SK-N-SH (cell line): ENCODE data around the gene ZCCHC2. TPM values are rescaled to one million over a fixed set of nuclear protein-coding genes. Genes with fewer than 3 reads are reported as not detected.

Experiments used
- CTCF ChIA-PET: fragments of 300-600, 350-600 bp; formaldehyde crosslinking; extraction: SDS; loops from one replicate; lab custom pipeline; 2021; lab: Yijun Ruan, JAX
- POLR2A ChIA-PET: fragments of 350-600 bp; sonication (Branson Sonifier 250); formaldehyde crosslinking; extraction: SDS; loops from one replicate; lab custom pipeline; 2020; ENCODE audit warnings: antibody characterized with exemption, inconsistent platforms; lab: Yijun Ruan, JAX
- DNase-seq: peaks from one replicate; pipeline ENCODE4 v3.0.0; 2012
- H2AFZ ChIP-seq: fragments of 200-600 bp; sonication (generic); 2 replicates; pipeline ENCODE4 v1.8.1; 2016; ENCODE audit warnings: antibody characterized with exemption, mild to moderate bottlenecking, low read depth
- H3F3A ChIP-seq: fragments of 200-600 bp; sonication (generic); replicated peaks from 2 replicates; pipeline ENCODE3; 2016; ENCODE audit warnings: antibody characterized with exemption, mild to moderate bottlenecking; ENCODE audit not compliant: insufficient read depth
- H3K27ac ChIP-seq, 2 experiments: fragments of 200-500 bp in 1 of 2; fragments of 200-600 bp in 1 of 2; sonication (Bioruptor generic) in 1 of 2; sonication (generic), shearing (Covaris generic) in 1 of 2; 2 replicates each; pipeline versions ENCODE4 v1.5.1 to v1.6.1; 2014 to 2016; ENCODE audit warnings: low read depth in 2 of 2, inconsistent platforms in 1 of 2, low read length in 1 of 2, mild to moderate bottlenecking in 1 of 2, mixed read lengths in 1 of 2
- H3K27me3 ChIP-seq: fragments of 200-600 bp; sonication (generic), shearing (Covaris generic); 2 replicates; pipeline ENCODE4 v1.6.1; 2016; ENCODE audit warnings: mixed run types; ENCODE audit not compliant: insufficient read depth
- H3K36me3 ChIP-seq, 2 experiments: fragments of 200-500 bp in 1 of 2; fragments of 200-600 bp in 1 of 2; sonication (Bioruptor generic) in 1 of 2; sonication (generic) in 1 of 2; replicated peaks in 1 of 2; 2 replicates each; pipeline versions ENCODE3 to v1.5.1; 2014 to 2016; ENCODE audit warnings: low read length in 1 of 2, mild to moderate bottlenecking in 1 of 2; ENCODE audit not compliant: insufficient read depth in 2 of 2, control insufficient read depth in 1 of 2
- H3K4me1 ChIP-seq, 2 experiments: fragments of 200-500 bp in 1 of 2; fragments of 200-600 bp in 1 of 2; sonication (Bioruptor generic) in 1 of 2; sonication (generic), shearing (Covaris generic) in 1 of 2; 2 replicates each; pipeline versions ENCODE4 v1.5.1 to v1.6.1; 2014 to 2016; ENCODE audit warnings: low read depth in 1 of 2, low read length in 1 of 2, mixed run types in 1 of 2; ENCODE audit not compliant: insufficient read depth in 2 of 2, control insufficient read depth in 1 of 2
- H3K4me2 ChIP-seq: fragments of 200-600 bp; sonication (generic), shearing (Covaris generic); 2 replicates; pipeline ENCODE4 v1.6.1; 2017; ENCODE audit warnings: mixed run types
- H3K4me3 ChIP-seq, 2 experiments: fragments of 200-500 bp in 1 of 2; fragments of 200-600 bp in 1 of 2; sonication (Bioruptor generic) in 1 of 2; sonication (generic), shearing (Covaris generic) in 1 of 2; 2 replicates each; pipeline versions ENCODE4 v1.5.1 to v1.8.1; 2014 to 2016; ENCODE audit warnings: low read depth in 2 of 2, inconsistent platforms in 1 of 2, low read length in 1 of 2, mild to moderate bottlenecking in 1 of 2, mixed read lengths in 1 of 2, moderate library complexity in 1 of 2
- H3K79me2 ChIP-seq: fragments of 200-600 bp; sonication (generic); 2 replicates; pipeline ENCODE4 v1.8.1; 2017; ENCODE audit warnings: mild to moderate bottlenecking; ENCODE audit not compliant: insufficient read depth
- H3K9ac ChIP-seq: fragments of 200-600 bp; sonication (generic); 2 replicates; pipeline ENCODE4 v1.6.1; 2017; ENCODE audit warnings: mixed run types
- H3K9me2 ChIP-seq: fragments of 200-600 bp; sonication (generic); 2 replicates; pipeline ENCODE4 v1.6.1; 2017; ENCODE audit warnings: mixed run types
- H3K9me3 ChIP-seq: fragments of 200-600 bp; sonication (generic); 2 replicates; pipeline ENCODE4 v1.6.1; 2017; ENCODE audit warnings: mixed run types, mild to moderate bottlenecking, moderate library complexity
- H4K20me1 ChIP-seq: fragments of 200-600 bp; sonication (generic); 2 replicates; pipeline ENCODE4 v1.6.1; 2017; ENCODE audit warnings: mild to moderate bottlenecking, mixed run types; ENCODE audit not compliant: insufficient read depth
- CTCF ChIP-seq: fragments of 200-600 bp; sonication (generic); IDR thresholded peaks from 2 replicates; pipeline ENCODE4 v1.6.1; 2017; ENCODE audit warnings: antibody characterized with exemption, mild to moderate bottlenecking, moderate library complexity
- EP300 ChIP-seq, 2 experiments: IDR thresholded peaks; 2 replicates each; pipeline versions ENCODE4 v1.4.0 to v1.6.1; 2012; ENCODE audit warnings: borderline replicate concordance in 1 of 2, low read depth in 1 of 2, low read length in 1 of 2
- FOSL2 ChIP-seq: IDR thresholded peaks from 2 replicates; pipeline ENCODE4 v1.4.0; 2012; ENCODE audit warnings: low read depth, mild to moderate bottlenecking, moderate library complexity, borderline replicate concordance
- FOXJ3 ChIP-seq: sonication (generic); formaldehyde crosslinking; IDR thresholded peaks from 2 replicates; pipeline ENCODE4 v1.5.1; 2020; ENCODE audit warnings: mild to moderate bottlenecking, missing genetic modification reagents
- FOXM1 ChIP-seq: IDR thresholded peaks from 2 replicates; pipeline ENCODE4 v1.4.0; 2012; ENCODE audit warnings: low read depth, mild to moderate bottlenecking
- GATA2 ChIP-seq: sonication (generic); formaldehyde crosslinking; IDR thresholded peaks from 2 replicates; pipeline ENCODE4 v1.5.0; 2020; ENCODE audit warnings: mild to moderate bottlenecking, missing genetic modification reagents
- JUND ChIP-seq: IDR thresholded peaks from 2 replicates; pipeline ENCODE4 v1.4.0; 2012
- NRF1 ChIP-seq: IDR thresholded peaks from 2 replicates; pipeline ENCODE4 v1.6.1; 2012; ENCODE audit warnings: low read depth, mild to moderate bottlenecking, low read length
- RXRA ChIP-seq: IDR thresholded peaks from 2 replicates; pipeline ENCODE4 v1.4.0; 2012; ENCODE audit warnings: low read depth, mild to moderate bottlenecking, borderline replicate concordance
- SIN3A ChIP-seq: IDR thresholded peaks from 2 replicates; pipeline ENCODE4 v1.6.1; 2012; ENCODE audit warnings: low read depth, mild to moderate bottlenecking, low read length, moderate library complexity, borderline replicate concordance
- TAF1 ChIP-seq: IDR thresholded peaks from 2 replicates; pipeline ENCODE4 v1.6.1; 2012; ENCODE audit warnings: low read depth, mild to moderate bottlenecking, low read length, moderate library complexity, borderline replicate concordance
- WGBS: methylation state at CpG from one replicate; pipeline ENCODE4 v1.1.6; 2017; ENCODE audit warnings: low lambda C conversion rate; 5-methylcytosine and 5-hydroxymethylcytosine counted together
- polyA plus RNA-seq, 3 experiments: library from polyadenylated mRNA; depleted of rRNA; stranded (reverse); fragments of >200 nt; gene quantifications; 2 replicates each; pipeline ENCODE4 v1.2.3, GENCODE V29; 2012
- TF ChIP-seq, protein P1 (sequence below): IDR thresholded peaks from 2 replicates; pipeline ENCODE4 v1.6.1; 2012; ENCODE audit warnings: mild to moderate bottlenecking, low read depth, low read length, moderate library complexity

Gene ZCCHC2
- polyA plus RNA-seq, 1 of the 3 experiments (the other 2 are of a cell fraction): 7.3 TPM

- H3K79me2 ChIP-seq: no peaks in the 10 kb centered on the region
- H4K20me1 ChIP-seq: no peaks in the 10 kb centered on the region
- no peak overlapping the region for H2AFZ ChIP-seq
- no peak overlapping the region for H3K27ac ChIP-seq
- no peak overlapping the region for H3K4me2 ChIP-seq
- H3K9me3 ChIP-seq: peaks cover 9% of the 10 kb centered on the region; the same call in 1 of the 2 replicates
- ChIA-PET POLR2A (no interaction called here), CTCF (interaction anchor here (1.3 kb wide), 1 partner anchor 40 kb away, joined by 3 read pairs; no protein-coding TSS in a partner anchor)
- no peak overlapping the region for H3K4me3 ChIP-seq
- H3K27me3 ChIP-seq: peaks cover 7% of the 10 kb centered on the region; the same call in 1 of the 2 replicates
- no peaks in the 10 kb centered on the region for H3K9me2 ChIP-seq
- DNase-seq: no peak
- H3K9ac ChIP-seq: no peak overlapping the region
- H3K36me3 ChIP-seq: no peaks in the 10 kb centered on the region
- TF ChIP-seq GATA2 (CRISPR knock-in tag) (no peak), RXRA (no peak), FOXM1 (no peak), NRF1 (no peak), FOXJ3 (no peak), JUND (no peak)
- TF ChIP-seq, protein P1, sequence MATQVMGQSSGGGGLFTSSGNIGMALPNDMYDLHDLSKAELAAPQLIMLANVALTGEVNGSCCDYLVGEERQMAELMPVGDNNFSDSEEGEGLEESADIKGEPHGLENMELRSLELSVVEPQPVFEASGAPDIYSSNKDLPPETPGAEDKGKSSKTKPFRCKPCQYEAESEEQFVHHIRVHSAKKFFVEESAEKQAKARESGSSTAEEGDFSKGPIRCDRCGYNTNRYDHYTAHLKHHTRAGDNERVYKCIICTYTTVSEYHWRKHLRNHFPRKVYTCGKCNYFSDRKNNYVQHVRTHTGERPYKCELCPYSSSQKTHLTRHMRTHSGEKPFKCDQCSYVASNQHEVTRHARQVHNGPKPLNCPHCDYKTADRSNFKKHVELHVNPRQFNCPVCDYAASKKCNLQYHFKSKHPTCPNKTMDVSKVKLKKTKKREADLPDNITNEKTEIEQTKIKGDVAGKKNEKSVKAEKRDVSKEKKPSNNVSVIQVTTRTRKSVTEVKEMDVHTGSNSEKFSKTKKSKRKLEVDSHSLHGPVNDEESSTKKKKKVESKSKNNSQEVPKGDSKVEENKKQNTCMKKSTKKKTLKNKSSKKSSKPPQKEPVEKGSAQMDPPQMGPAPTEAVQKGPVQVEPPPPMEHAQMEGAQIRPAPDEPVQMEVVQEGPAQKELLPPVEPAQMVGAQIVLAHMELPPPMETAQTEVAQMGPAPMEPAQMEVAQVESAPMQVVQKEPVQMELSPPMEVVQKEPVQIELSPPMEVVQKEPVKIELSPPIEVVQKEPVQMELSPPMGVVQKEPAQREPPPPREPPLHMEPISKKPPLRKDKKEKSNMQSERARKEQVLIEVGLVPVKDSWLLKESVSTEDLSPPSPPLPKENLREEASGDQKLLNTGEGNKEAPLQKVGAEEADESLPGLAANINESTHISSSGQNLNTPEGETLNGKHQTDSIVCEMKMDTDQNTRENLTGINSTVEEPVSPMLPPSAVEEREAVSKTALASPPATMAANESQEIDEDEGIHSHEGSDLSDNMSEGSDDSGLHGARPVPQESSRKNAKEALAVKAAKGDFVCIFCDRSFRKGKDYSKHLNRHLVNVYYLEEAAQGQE: no peak
- H3F3A ChIP-seq: peaks cover 1% of the 10 kb centered on the region
- H3K4me1 ChIP-seq: peaks cover 0 to 1% of the 10 kb centered on the region in 2 experiments; a peak in 1 of 4 replicates
These were observed 41.9 kb upstream of the ZCCHC2 start for GRCh38 chr18:62480927-62481326.

- Histone ChIP-seq H3K9me2 (no peaks in the 10 kb centered on the region), H3K9me3 (peaks cover 9% of the 10 kb centered on the region; the same call in 1 of the 2 replicates), H3K79me2 (no peaks in the 10 kb centered on the region), H3F3A (peaks cover 6% of the 10 kb centered on the region), H2AFZ (no peak overlapping the region), H3K27me3 (no peaks in the 10 kb centered on the region), H3K4me1 (peaks cover 0 to 9% of the 10 kb centered on the region in 2 experiments; a peak in 2 of 4 replicates), H3K4me3 (no peak overlapping the region), H3K36me3 (no peaks in the 10 kb centered on the region), H3K9ac (no peak overlapping the region), H4K20me1 (no peaks in the 10 kb centered on the region), H3K27ac (no peak overlapping the region), H3K4me2 (no peak overlapping the region)
- TF ChIP-seq SIN3A (no peak), GATA2 (CRISPR knock-in tag) (no peak), FOSL2 (no peak), JUND (no peak), RXRA (no peak), EP300 (IDR thresholded peaks at IDR 0.05; ENCODE audit: borderline replicate concordance in 1 of 2, low read depth in 1 of 2, low read length in 1 of 2) (no peak), CTCF (no peak), TAF1 (no peak)
- DNase-seq: no peak
- CTCF ChIA-PET: no interaction called here
- WGBS: 61% methylated on average over 8 of the region's 8 CpGs
- POLR2A ChIA-PET: no interaction called here
These were observed 37.9 kb upstream of the ZCCHC2 start for GRCh38 chr18:62484941-62485340.
